Right atrium auricular region (tissue), 2 donors: ENCODE data around the gene UBE2E1. TPM values are rescaled to one million over a fixed set of nuclear protein-coding genes. Genes with fewer than 3 reads are reported as not detected.

Experiments
- DNase-seq: peaks from one replicate; pipeline ENCODE4 v3.0.0-alpha.2; 2019; ENCODE audit warnings: low spot score
- H3K27ac ChIP-seq, 2 donors: fragments of 200-600 bp; sonication (generic); 1 replicate in 1 of 2; 2 replicates in 1 of 2; pipeline ENCODE4 v1.5.1; 2016 to 2019
- H3K27me3 ChIP-seq, 2 donors: fragments of 200-600 bp; sonication (generic); one replicate each; pipeline versions ENCODE4 v1.5.1 to v1.6.0; 2017 to 2019
- H3K36me3 ChIP-seq: fragments of 200-600 bp; sonication (generic); one replicate; pipeline ENCODE4 v1.5.1; 2016
- H3K4me1 ChIP-seq, 2 donors: fragments of 200-600 bp; sonication (generic); one replicate each; pipeline versions ENCODE4 v1.5.1 to v1.6.0; 2017 to 2019
- H3K4me3 ChIP-seq, 2 donors: fragments of 200-600 bp; sonication (generic); 1 replicate in 1 of 2; 2 replicates in 1 of 2; pipeline ENCODE4 v1.5.1; 2017 to 2019; ENCODE audit warnings: mild to moderate bottlenecking in 1 of 2, moderate library complexity in 1 of 2
- H3K9me3 ChIP-seq, 2 donors: fragments of 200-600 bp; sonication (generic); one replicate each; pipeline ENCODE4 v1.5.1; 2019
- CTCF ChIP-seq, 2 donors: fragments of 200-600 bp; sonication (generic); IDR thresholded peaks; one replicate each; pipeline ENCODE4 v1.5.1; 2019; ENCODE audit warnings: antibody characterized with exemption in 2 of 2
- total RNA-seq, 2 donors: library from RNA; depleted of rRNA; stranded (reverse); fragments of >200 nt; gene quantifications; one replicate each; pipeline ENCODE4 v1.1.0, GENCODE V29; 2016

The UBE2E1 gene
- total RNA-seq, 2 donors from 2014 or later = 30.8 to 41.4 TPM

- no peaks in the 10 kb centered on the region for H3K9me3 ChIP-seq
- H3K36me3 ChIP-seq = no peaks in the 10 kb centered on the region
- TF ChIP-seq CTCF (IDR thresholded peaks at IDR 0.05) = no peak
- no peak for DNase-seq
- no peak overlapping the region for H3K4me3 ChIP-seq
- no peak overlapping the region for H3K27ac ChIP-seq
- no peaks in the 10 kb centered on the region for H3K27me3 ChIP-seq
- H3K4me1 ChIP-seq = no peaks in the 10 kb centered on the region
Observed at GRCh38 chr3:23785097-23785645, 20.6 kb upstream of the UBE2E1 start.

- no peak for TF ChIP-seq CTCF (IDR thresholded peaks at IDR 0.05)
- H3K4me3 ChIP-seq = no peak overlapping the region
- no peaks in the 10 kb centered on the region for H3K36me3 ChIP-seq
- no peak overlapping the region for H3K27ac ChIP-seq
- no peak for DNase-seq
- no peaks in the 10 kb centered on the region for H3K4me1 ChIP-seq
- no peaks in the 10 kb centered on the region for H3K9me3 ChIP-seq
- H3K27me3 ChIP-seq = no peaks in the 10 kb centered on the region
Observed at GRCh38 chr3:23785882-23786281, 19.9 kb upstream of the UBE2E1 start.

GRCh38 chr3:23791678-23792077 lies 14.1 kb upstream of the UBE2E1 start:
- Histone ChIP-seq H3K4me1 (no peaks in the 10 kb centered on the region), H3K9me3 (no peaks in the 10 kb centered on the region), H3K4me3 (no peak overlapping the region), H3K36me3 (no peaks in the 10 kb centered on the region), H3K27ac (no peak overlapping the region), H3K27me3 (no peaks in the 10 kb centered on the region)
- no peak for DNase-seq
- no peak for TF ChIP-seq CTCF (IDR thresholded peaks at IDR 0.05)

GRCh38 chr3:23793528-23794134 lies 12.1 kb upstream of the UBE2E1 start:
- no peak overlapping the region for H3K4me3 ChIP-seq
- no peak overlapping the region for H3K27ac ChIP-seq
- no peaks in the 10 kb centered on the region for H3K36me3 ChIP-seq
- TF ChIP-seq CTCF (IDR thresholded peaks at IDR 0.05) = no peak
- H3K27me3 ChIP-seq = no peaks in the 10 kb centered on the region
- H3K9me3 ChIP-seq = no peaks in the 10 kb centered on the region
- no peaks in the 10 kb centered on the region for H3K4me1 ChIP-seq
- DNase-seq = no peak

- H3K27me3 ChIP-seq = no peaks in the 10 kb centered on the region
- H3K27ac ChIP-seq = no peak overlapping the region
- no peak for DNase-seq
- H3K4me3 ChIP-seq = no peak overlapping the region
- H3K9me3 ChIP-seq = no peaks in the 10 kb centered on the region
- H3K36me3 ChIP-seq = no peaks in the 10 kb centered on the region
- no peak for TF ChIP-seq CTCF (IDR thresholded peaks at IDR 0.05)
- H3K4me1 ChIP-seq = no peaks in the 10 kb centered on the region
Observed at GRCh38 chr3:23795096-23795495, 10.7 kb upstream of the UBE2E1 start.

GRCh38 chr3:23796518-23796917 lies 9.2 kb upstream of the UBE2E1 start:
- no peaks in the 10 kb centered on the region for H3K4me1 ChIP-seq
- no peak for TF ChIP-seq CTCF (IDR thresholded peaks at IDR 0.05)
- H3K9me3 ChIP-seq = no peaks in the 10 kb centered on the region
- H3K27me3 ChIP-seq = no peaks in the 10 kb centered on the region
- H3K36me3 ChIP-seq = no peaks in the 10 kb centered on the region
- H3K4me3 ChIP-seq = no peak overlapping the region
- no peak for DNase-seq
- no peak overlapping the region for H3K27ac ChIP-seq
